Chondrocyte (in vitro differentiated cells): Measurements from ENCODE around the gene TPRA1. TPM values are rescaled to one million over a fixed set of nuclear protein-coding genes. Genes with fewer than 3 reads are reported as not detected.
"Not testable (repeated sequence)": the region's sequence is repeated elsewhere in the genome, so short reads cannot be mapped to it uniquely, and the experiment has no call there.

Experiments
- DNase-seq: peaks from one replicate; pipeline ENCODE4 v3.0.0; 2021; ENCODE audit warnings: mixed read lengths, low spot score
- H3K27ac Mint-ChIP-seq: one replicate; pipeline ENCODE4 v1.8.0; 2021; ENCODE audit warnings: mild to moderate bottlenecking, moderate library complexity, mixed read lengths; ENCODE audit not compliant: unreplicated experiment
- H3K27me3 Mint-ChIP-seq: 2 replicates; pipeline ENCODE4 v1.8.0; 2021; ENCODE audit warnings: low read depth, mixed read lengths
- H3K36me3 Mint-ChIP-seq: 2 replicates; pipeline ENCODE4 v1.8.0; 2021; ENCODE audit warnings: low read depth, mixed read lengths
- H3K4me1 Mint-ChIP-seq: 2 replicates; pipeline ENCODE4 v1.8.0; 2021; ENCODE audit warnings: low read depth, mild to moderate bottlenecking, mixed read lengths
- H3K4me3 Mint-ChIP-seq: one replicate; pipeline ENCODE4 v1.8.0; 2021; ENCODE audit warnings: mild to moderate bottlenecking, moderate library complexity, mixed read lengths; ENCODE audit not compliant: unreplicated experiment
- H3K9me3 Mint-ChIP-seq: 2 replicates; pipeline ENCODE4 v1.8.0; 2021; ENCODE audit warnings: low read depth, mixed read lengths
- microRNA-seq: library from miRNA; unstranded; fragments of <30 nt; microRNA quantifications from one replicate; pipeline ENCODE4 v1.2.0, GENCODE V29; 2020; ENCODE audit warnings: borderline number of aligned reads
- total RNA-seq: library from RNA; stranded (reverse); gene quantifications from 3 replicates; pipeline ENCODE4 v1.2.1, GENCODE V29; 2021
- TF ChIP-seq, protein P1 (sequence below): fragments of 200-600 bp; sonication (generic); IDR thresholded peaks from 2 replicates; pipeline ENCODE4 v1.5.0; 2021; ENCODE audit warnings: antibody characterized with exemption, mild to moderate bottlenecking, moderate library complexity

The TPRA1 gene
- total RNA-seq, 1 donor from 2014 or later = 37.2 TPM

DNA sequence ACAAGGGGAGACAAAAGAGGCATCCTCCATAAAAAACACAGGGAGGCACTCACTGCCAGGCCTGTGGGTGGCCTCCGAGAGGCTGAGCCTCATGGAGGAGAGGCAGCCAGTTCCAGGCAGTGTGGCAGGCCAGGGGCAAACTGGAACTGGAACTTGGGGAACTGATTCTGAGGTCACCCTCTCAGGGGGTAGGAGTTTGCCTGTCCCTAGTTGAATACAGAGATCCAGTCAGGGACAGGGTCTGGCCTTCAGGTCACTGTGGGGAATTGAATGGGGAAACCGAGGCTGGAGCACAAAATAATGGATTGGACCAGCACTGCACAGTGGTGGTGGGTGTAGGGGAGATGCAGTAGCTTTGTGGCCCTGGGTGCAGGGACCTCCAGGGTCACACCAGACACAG lies 58.7 kb downstream of the TPRA1 start:
- H3K27me3 Mint-ChIP-seq = peaks cover 20% of the 10 kb centered on the region
- no peak overlapping the region for H3K4me3 Mint-ChIP-seq
- no peak for DNase-seq
- TF ChIP-seq, protein P1, sequence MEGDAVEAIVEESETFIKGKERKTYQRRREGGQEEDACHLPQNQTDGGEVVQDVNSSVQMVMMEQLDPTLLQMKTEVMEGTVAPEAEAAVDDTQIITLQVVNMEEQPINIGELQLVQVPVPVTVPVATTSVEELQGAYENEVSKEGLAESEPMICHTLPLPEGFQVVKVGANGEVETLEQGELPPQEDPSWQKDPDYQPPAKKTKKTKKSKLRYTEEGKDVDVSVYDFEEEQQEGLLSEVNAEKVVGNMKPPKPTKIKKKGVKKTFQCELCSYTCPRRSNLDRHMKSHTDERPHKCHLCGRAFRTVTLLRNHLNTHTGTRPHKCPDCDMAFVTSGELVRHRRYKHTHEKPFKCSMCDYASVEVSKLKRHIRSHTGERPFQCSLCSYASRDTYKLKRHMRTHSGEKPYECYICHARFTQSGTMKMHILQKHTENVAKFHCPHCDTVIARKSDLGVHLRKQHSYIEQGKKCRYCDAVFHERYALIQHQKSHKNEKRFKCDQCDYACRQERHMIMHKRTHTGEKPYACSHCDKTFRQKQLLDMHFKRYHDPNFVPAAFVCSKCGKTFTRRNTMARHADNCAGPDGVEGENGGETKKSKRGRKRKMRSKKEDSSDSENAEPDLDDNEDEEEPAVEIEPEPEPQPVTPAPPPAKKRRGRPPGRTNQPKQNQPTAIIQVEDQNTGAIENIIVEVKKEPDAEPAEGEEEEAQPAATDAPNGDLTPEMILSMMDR = no peak
- no peak overlapping the region for H3K27ac Mint-ChIP-seq
- peaks cover 4% of the 10 kb centered on the region for H3K9me3 Mint-ChIP-seq
- no peaks in the 10 kb centered on the region for H3K4me1 Mint-ChIP-seq
- H3K36me3 Mint-ChIP-seq = no peaks in the 10 kb centered on the region

DNA sequence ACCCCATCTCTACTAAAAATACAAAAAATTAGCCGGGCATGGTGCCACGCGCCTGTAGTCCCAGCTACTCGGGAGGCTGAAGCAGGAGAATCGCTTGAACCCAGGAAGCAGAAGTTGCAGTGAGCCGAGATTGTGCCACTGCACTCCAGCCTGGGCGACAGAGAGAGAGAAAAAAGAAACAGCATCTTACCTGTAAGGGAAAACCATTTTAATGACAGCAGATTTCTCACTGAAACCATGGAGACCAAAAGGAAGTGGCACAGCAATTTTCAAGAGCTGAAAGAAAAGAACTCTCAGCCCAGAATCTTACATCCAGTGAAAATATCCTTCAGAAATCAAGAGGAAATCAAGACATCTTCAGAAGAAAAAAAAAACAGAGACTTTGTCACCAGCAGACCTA lies 59.7 kb downstream of the TPRA1 start:
- not testable (repeated sequence) for H3K9me3 Mint-ChIP-seq, DNase-seq, H3K4me1 Mint-ChIP-seq, H3K36me3 Mint-ChIP-seq, H3K4me3 Mint-ChIP-seq, H3K27ac Mint-ChIP-seq
- H3K27me3 Mint-ChIP-seq = peaks cover 24% of the 10 kb centered on the region

DNA sequence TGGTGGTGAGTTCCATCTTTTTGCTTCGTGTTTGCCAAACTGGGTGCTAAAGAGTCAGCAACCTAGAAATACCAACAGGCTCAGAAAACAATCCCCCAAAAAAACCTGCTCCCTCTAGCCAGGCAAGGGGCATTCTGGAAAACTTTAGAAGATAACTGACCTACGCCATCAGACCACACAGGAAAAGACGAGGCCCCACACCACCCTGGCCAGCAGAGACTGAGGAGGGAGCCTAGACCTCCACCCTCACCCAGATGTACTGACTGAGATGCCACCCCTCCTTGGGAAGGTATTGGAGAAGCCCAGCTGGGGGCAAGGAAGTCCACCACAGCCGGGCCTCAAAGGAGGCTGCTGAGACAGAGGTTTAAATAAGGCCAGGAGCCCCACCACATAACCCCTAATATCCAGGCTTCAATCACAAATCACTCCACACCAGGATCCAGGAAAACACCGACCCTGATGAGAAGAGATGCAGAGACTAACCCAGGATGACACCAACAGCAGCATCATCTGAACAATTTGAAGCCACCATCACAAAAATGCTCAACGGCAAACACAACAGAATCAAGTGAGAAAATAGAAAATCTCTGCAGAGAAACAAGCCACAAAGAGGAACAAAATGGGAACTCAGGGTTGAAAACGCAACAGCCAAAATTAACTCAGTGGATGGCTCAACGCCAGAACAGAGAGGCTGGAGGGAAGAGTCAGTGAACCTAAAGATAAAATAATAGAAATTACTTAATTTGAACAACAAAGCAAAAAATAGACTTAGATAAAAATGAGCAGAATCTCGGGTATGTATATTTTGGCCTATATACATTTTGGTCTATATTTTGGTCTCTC lies 61.0 kb downstream of the TPRA1 start:
- TF ChIP-seq, protein P1 = no peak
- Mint-ChIP-seq H3K4me1 (no peaks in the 10 kb centered on the region), H3K9me3 (peaks cover 4% of the 10 kb centered on the region), H3K4me3 (no peak overlapping the region), H3K27me3 (peaks cover 27% of the 10 kb centered on the region), H3K27ac (no peak overlapping the region), H3K36me3 (no peaks in the 10 kb centered on the region)
- no peak for DNase-seq

DNA sequence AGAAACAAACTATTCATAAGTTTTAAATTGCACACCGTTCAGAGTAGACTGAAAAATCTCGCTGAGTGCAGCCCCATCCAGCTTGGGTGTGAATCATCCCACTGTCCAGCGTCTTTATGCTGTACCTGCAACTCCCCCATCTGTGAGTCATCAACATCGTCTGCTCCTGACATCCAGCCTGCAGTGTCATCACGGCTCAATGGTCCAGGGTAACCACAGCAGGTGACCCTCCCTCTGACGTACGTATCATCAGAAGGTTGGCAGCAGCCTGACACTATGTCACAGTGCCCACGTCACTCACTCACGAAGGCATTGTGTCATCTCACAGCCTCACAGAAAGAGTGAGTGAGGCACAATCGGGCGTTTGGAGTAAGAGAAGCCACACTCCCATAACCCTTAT lies 65.2 kb downstream of the TPRA1 start:
- peaks cover 49% of the 10 kb centered on the region for H3K27me3 Mint-ChIP-seq
- TF ChIP-seq, protein P1 = no peak
- no peak for DNase-seq
- H3K4me1 Mint-ChIP-seq = no peaks in the 10 kb centered on the region
- no peak overlapping the region for H3K4me3 Mint-ChIP-seq
- peaks cover 13% of the 10 kb centered on the region for H3K9me3 Mint-ChIP-seq
- H3K27ac Mint-ChIP-seq = no peak overlapping the region
- H3K36me3 Mint-ChIP-seq = peaks cover 4% of the 10 kb centered on the region

DNA sequence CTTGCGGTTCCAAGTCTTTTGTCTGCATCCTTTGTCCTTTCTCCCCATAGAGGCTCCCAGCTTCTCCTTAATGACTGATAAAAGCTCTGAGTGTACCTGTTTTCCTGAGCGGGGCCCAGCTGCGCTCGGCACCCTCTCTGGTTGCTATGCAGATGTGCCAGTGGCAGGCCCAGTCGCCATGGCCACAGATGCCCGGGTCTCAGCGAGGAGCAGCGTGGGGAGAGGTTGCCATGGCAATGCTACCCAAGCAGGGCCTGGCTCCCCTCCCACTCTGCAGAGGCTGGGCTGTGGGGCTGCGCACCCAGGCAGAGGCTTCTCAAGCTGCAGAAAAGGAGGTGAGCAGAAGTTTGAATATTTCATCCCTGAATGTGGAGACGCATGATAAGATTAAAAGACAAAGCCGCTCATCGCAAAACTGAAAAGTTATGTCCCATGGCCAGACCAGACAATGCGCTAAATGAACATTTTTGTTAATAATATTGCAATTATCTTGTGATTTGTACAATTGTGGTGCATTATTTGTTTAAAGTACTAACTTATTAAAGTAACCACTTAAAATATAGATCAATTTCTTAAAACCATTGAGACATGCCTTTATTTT lies 66.1 kb downstream of the TPRA1 start:
- TF ChIP-seq, protein P1 = no peak
- Mint-ChIP-seq H3K36me3 (peaks cover 4% of the 10 kb centered on the region), H3K9me3 (peaks cover 13% of the 10 kb centered on the region), H3K27me3 (peaks cover 56% of the 10 kb centered on the region), H3K27ac (no peak overlapping the region), H3K4me3 (no peak overlapping the region), H3K4me1 (no peaks in the 10 kb centered on the region)
- no peak for DNase-seq

Small RNAs within 50 kb of the gene (microRNA-seq; reads per million reads assigned to microRNA genes)
- gene MIR6825 (2.2 reads per million), gene MIR7976 (3.3 reads per million)

Other genes starting within 250 kb of the TPRA1 start
- gene MCM2, start 7.7 kb upstream of the TPRA1 start, total RNA-seq = 14.6 to 29.0 TPM (median 15.1 TPM) in 3 replicates
- gene PODXL2, start 38.5 kb upstream of the TPRA1 start, total RNA-seq = 4.3 to 10.8 TPM (median 10.7 TPM) in 3 replicates
- gene ABTB1, start 82.2 kb upstream of the TPRA1 start, total RNA-seq = 18.1 to 27.2 TPM (median 26.7 TPM) in 3 replicates
- gene MGLL, start 231.8 kb upstream of the TPRA1 start, total RNA-seq = 36.4 to 61.0 TPM (median 59.5 TPM) in 3 replicates